GM19099 (cell line): ENCODE measurements around the gene CDC37.

ENCODE experiments used
- POLR2A ChIP-seq: IDR thresholded peaks from 3 replicates; pipeline ENCODE4 v1.6.1; 2011; ENCODE audit warnings: low read depth; ENCODE audit not compliant: insufficient read length; ENCODE audit errors: extremely low read depth

CDC37 gene

GRCh38 chr19:10422046-10422461, 18.7 kb upstream of the CDC37 start:
- TF ChIP-seq POLR2A, result no peak

DNA sequence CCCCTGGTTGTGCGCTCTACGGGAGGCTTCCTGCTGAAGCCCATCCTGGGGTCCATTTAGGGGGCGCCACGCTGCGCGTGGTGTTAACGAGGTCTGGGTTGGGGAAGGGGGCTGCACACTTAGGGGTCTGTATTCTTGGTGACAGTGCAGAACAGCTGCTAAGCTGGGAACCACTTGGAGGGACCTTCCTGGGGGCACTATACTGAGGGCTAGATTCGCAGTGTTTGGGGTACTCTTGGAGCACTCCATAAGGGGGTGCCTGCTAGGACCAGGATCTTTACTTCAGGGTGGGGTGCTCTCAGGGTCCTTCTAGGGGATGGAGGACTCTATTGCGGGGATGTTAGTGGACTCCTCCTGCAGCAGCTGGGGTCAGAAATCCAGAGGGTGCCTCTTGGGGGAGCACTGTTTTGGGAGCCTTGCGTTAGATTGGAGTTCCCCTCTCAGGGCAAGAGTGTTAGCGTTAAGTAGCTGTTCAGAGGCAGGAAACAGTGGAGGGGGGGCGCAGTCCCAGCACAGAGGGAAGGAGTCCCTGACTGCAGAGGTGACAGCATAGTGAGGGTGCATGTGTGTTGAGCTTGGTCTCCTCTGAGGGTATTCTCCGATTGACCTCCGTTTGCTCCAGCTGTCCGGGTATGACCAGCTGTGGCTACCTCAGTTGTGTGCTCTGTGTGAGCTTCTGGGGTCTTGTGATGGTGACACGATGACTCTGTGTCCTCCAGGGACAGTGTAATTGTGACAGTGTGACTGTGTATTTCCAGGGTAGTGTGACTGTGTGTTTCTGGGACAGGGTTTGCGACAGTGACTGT, 18.1 kb upstream of the CDC37 start:
- TF ChIP-seq POLR2A, result no peak

DNA sequence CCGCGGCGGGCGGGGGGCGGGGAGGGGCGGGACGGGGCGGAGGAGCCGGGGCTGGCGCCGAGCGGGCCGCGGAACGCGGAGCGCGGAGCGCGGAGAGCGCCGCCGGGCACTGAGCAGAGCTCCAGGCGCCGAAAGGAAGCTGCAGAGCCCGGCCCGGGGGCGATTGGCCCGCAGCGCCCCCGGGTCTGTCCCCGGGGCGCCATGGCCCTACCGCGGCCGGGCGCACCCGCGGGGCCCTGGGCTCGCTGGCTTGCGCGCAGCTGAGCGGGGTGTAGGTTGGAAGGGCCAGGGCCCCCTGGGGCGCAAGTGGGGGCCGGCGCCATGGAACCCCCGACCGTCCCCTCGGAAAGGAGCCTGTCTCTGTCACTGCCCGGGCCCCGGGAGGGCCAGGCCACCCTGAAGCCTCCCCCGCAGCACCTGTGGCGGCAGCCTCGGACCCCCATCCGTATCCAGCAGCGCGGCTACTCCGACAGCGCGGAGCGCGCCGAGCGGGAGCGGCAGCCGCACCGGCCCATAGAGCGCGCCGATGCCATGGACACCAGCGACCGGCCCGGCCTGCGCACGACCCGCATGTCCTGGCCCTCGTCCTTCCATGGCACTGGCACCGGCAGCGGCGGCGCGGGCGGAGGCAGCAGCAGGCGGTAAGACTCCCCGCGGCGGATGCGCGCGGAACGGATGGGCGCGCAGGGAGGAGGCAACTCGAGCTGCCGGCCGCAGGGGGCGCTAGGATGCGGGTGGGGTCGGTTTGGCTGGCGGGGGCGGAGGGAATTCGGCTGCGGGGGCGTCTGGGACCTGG, 17.3 kb upstream of the CDC37 start, which contains the start of gene PDE4A:
Gene PDE4A, plus strand, starts transcription at position 95 of the 796 bp plus-strand sequence. Its CDS starts 227 bp downstream, at position 322.
- no peak for TF ChIP-seq POLR2A

DNA sequence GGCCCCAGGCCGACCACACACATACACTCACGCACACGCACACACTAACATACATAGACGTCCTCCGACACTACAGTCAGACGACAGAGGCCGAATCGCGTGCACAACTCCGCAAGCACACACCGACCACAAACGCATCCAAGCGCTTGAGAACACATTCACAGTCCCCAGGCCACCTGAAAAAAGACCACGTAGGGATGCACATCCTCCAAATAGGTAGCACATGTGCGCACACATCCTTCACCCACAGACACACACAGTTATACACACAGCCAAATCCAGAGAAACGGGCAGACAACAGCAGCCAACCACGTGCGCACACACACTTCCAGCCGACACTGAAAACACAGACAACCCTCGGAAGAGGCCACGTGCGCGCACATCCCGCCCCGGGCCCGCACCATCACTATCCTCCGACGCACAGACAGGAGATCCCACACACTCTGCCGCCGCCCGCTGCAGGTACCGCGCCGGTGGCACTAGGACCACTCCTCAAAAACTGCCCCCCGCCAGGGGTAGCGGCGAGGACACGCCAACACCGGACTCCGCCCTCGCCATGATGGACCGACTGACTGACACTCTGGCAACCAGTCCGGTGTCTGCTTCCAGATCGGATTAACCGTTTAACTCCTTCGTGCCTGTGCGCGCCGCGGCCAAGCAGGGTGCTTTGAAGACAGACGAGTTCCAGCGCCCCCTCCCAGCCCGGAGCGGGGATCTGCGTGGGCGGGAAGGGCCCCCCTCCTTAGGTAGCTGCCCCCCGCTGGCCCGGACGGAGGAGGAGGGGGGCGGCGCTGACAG, 16.5 kb upstream of the CDC37 start:
- TF ChIP-seq POLR2A, result no peak

- TF ChIP-seq POLR2A, result no peak
Observed at GRCh38 chr19:10419200-10419645, 15.9 kb upstream of the CDC37 start.

DNA sequence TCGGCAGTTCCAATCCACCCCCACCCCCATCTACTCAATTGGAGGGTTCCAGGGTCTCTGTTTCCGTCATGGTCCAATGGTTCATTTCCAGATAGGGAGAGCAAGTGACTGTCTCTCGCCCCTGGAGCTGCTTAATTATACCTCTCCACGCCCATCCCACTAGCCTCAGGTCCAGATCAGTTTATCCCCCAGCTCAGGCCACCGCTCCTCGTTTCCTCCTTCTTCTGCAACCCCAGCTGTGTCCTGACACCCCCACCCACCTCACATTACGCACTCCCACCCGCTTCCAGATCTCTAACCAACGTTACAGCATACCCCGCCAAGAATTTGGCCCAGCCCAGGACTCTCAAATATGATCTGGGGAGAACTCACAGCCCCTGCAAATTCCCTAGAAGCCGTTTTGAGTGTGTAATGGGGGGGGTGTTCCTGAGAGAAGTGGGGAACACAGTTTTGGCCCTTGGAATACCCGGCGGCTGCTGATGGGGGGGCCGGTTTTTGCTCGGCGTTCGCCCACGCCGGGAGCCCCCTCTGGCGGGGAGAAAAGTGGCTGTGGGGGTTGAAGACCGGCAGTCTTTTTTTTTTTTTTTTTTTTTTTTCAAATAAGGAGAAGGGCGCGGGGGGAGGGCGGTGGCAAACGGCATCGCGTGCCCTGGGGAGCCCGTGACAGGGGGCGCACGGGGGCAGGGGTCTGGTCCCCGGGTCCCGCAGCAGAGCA, 15.3 kb upstream of the CDC37 start:
- TF ChIP-seq POLR2A, result no peak

- no peak for TF ChIP-seq POLR2A
Observed at GRCh38 chr19:10418235-10418484, 14.8 kb upstream of the CDC37 start.

- TF ChIP-seq POLR2A, result no peak
Observed at GRCh38 chr19:10417541-10418234, 14.3 kb upstream of the CDC37 start.

DNA sequence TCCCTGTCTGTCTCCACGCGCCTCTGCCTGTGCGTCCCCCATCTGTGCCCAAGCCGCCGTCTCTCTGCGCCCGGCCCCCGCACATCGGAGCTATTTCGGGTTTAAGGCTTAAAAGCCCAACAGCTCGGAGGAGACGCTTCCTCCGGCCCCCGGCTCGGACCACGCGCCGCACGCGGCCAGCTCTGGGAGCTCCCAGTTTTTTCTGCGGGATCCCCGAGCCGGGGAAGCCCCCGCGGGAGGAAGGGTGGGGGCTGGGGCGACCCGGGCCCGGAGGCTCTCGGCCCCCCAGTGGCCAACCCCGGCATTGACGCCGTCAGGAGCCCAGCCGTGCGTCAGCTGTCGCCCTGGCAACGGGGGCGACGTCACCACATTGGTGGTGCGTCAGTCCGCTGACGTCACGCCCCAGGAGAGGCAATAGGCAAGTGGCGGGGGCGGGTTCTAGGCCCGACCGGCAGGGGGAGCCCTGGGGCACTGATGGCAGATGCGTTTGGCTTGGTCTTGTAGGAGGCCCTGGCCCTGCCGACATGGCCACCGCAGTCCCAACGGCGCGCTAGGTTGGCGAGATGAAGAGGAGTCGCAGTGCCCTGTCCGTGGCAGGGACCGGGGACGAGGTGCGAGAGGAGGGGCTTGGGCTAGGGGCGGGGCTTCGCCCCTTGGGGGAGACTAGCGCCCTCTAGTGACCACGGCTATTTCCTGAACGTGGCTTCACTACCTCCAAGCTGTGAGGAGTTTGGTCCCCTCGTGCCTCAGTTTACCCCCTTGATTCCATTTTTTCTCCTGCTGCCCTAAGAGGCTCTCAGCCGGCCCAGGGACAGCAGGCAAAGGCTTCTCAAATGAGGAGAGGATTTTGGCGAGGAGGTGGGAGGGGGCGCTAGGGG, 13.3 kb upstream of the CDC37 start:
- peak; percentile 20 for TF ChIP-seq POLR2A

- TF ChIP-seq POLR2A, result no peak
Observed at GRCh38 chr19:10416083-10416379, 12.7 kb upstream of the CDC37 start.

GRCh38 chr19:10412257-10412977, 9.1 kb upstream of the CDC37 start:
- TF ChIP-seq POLR2A, result no peak

DNA sequence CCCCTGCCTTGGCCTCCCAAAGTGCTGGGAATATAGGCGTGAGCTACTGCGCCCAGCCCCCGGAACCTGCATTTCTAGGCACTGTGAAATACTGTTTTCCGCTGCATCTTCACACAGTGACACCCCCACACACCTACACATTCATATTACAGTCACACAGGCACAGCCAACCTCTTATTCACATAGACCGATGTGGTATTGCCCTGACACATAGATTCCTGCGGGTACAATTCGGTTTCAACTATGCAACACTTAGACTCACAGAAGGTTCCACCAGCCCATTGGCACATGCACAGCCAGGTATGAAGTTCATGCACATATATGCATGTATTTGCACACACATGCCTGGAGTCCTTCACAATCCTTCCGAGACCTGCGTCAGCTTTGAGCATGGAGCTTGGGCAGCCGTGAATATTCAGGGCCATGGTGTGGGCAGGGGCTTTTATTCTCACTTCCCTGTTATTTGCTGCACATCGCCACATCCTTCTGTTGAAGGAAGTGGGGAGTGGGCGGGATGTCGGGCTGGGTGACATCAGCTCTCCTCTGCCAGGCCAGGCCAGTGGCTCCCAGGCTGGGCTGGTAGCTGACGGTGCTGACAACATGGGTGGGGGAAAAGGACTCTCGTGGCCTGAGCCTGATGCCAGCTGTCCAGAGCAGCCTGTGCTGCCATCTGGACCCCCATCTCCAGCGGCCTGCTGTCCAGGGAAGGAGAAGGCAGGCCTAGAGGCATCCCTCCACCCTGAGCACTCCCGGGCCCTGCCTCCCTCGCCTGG, 5.4 kb upstream of the CDC37 start:
- TF ChIP-seq POLR2A, result no peak
